Stomach (tissue), 4 donors: Measurements from ENCODE around the gene LY6G5B.

Source experiments
- EP300 ChIP-seq: sonication (generic); formaldehyde crosslinking; IDR thresholded peaks from one replicate; pipeline ENCODE4 v1.6.1; 2017; ENCODE audit warnings: antibody characterized with exemption
- POLR2A ChIP-seq, 4 donors: fragments of 450-650 bp; IDR thresholded peaks; one replicate each; pipeline ENCODE4 v1.6.1; 2016; ENCODE audit warnings: antibody characterized with exemption in 4 of 4, control low read depth in 2 of 4, mild to moderate bottlenecking in 1 of 4, moderate library complexity in 1 of 4
- POLR2AphosphoS5 ChIP-seq, 3 donors: sonication (generic); formaldehyde crosslinking; IDR thresholded peaks; one replicate each; pipeline ENCODE4 v1.6.1; 2016; ENCODE audit warnings: antibody characterized with exemption in 3 of 3
- TF ChIP-seq, protein P1 (sequence below), 7 experiments: fragments of 450-650 bp in 4 of 7; fragments of 200-600 bp in 3 of 7; sonication (generic) in 3 of 7; IDR thresholded peaks; one replicate each; pipeline ENCODE4 v1.5.1; 2016 to 2019; ENCODE audit warnings: antibody characterized with exemption in 7 of 7, control low read depth in 2 of 7, mild to moderate bottlenecking in 1 of 7

DNA sequence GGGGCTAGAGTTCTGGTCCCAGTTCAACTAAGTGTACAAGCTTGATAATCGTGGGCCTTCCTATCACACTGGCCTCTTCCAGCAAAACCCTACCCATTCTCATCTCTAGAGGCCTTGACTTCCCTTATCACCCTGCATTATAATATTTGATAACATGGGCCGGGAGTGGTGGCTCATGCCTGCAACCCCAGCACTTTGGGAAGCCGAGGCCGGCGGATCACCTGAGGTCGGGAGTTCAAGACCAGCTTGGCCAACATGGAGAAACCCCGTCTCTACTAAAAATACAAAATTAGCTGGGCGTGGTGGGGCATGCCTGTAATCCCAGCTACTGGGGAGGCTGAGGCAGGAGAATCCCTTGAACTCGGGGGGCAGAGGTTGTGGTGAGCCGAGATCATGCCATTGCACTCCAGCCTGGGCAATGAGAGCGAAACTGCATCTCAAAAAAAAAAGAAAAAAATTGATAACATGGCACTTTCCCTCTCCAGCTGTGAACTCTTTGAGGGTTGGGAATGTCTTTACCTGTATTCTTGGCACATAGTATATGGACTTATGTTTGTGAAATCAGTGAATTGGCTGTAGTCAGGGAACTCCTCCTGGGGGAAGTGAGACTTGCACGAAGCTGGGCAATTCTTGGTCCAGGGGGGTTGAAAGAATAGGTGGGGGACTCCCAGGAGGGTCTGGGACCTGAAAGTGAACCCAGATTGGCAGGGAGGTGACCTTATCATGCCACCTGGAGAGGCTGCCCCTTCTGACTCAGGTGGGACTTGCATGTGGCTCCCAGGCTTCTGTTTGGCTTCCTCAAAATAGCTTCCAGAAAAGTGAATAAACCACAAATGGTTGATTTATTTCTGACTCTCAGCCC is 8.3 kb upstream of the LY6G5B start:
- TF ChIP-seq, protein P1, sequence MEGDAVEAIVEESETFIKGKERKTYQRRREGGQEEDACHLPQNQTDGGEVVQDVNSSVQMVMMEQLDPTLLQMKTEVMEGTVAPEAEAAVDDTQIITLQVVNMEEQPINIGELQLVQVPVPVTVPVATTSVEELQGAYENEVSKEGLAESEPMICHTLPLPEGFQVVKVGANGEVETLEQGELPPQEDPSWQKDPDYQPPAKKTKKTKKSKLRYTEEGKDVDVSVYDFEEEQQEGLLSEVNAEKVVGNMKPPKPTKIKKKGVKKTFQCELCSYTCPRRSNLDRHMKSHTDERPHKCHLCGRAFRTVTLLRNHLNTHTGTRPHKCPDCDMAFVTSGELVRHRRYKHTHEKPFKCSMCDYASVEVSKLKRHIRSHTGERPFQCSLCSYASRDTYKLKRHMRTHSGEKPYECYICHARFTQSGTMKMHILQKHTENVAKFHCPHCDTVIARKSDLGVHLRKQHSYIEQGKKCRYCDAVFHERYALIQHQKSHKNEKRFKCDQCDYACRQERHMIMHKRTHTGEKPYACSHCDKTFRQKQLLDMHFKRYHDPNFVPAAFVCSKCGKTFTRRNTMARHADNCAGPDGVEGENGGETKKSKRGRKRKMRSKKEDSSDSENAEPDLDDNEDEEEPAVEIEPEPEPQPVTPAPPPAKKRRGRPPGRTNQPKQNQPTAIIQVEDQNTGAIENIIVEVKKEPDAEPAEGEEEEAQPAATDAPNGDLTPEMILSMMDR (IDR thresholded peaks at IDR 0.05), result no peak
- TF ChIP-seq POLR2AphosphoS5 (IDR thresholded peaks at IDR 0.05), result no peak
- no peak for TF ChIP-seq POLR2A (IDR thresholded peaks at IDR 0.05)
- no peak for TF ChIP-seq EP300
